H1 (cell line): Measurements from ENCODE around the gene BRPF1. TPM values are rescaled to one million over a fixed set of nuclear protein-coding genes. Genes with fewer than 3 reads are reported as not detected.
A peak's percentile ranks its signal among the peaks of the same experiment; 100 is the strongest.

Experiments
- CTCF ChIA-PET: fragments of 300-600 bp; sonication (Branson Sonifier 250); formaldehyde crosslinking; loops from one replicate; lab custom pipeline; 2021; ENCODE audit not compliant: partially characterized antibody; lab: Charles Lee
- POLR2A ChIA-PET: fragments of 300-600 bp; sonication (Branson Sonifier 250); formaldehyde crosslinking; loops from one replicate; lab custom pipeline; 2021; ENCODE audit warnings: inconsistent platforms; ENCODE audit not compliant: partially characterized antibody; lab: Charles Lee
- DNase-seq, 2 experiments: peaks; one replicate each; pipeline versions ENCODE4 v3.0.0 to v3.0.0-alpha.2; 2010 to 2022; ENCODE audit warnings: low spot score in 2 of 2, low read depth in 1 of 2, mixed read lengths in 1 of 2
- FAIRE-seq: peaks from 2 replicates; lab custom pipeline; 2011; peaks lifted over from hg19 to GRCh38; lab: Jason Lieb, UNC
- H2AFZ ChIP-seq: 2 replicates; pipeline ENCODE4 v1.8.1; 2012; ENCODE audit warnings: low read length, inconsistent platforms
- H2AK5ac ChIP-seq: 2 replicates; pipeline ENCODE4 v1.6.1; 2013; ENCODE audit warnings: low read depth, low read length
- H2BK120ac ChIP-seq: replicated peaks from 2 replicates; pipeline ENCODE3; 2013; ENCODE audit warnings: low read depth, low read length, inconsistent platforms
- H2BK12ac ChIP-seq: 2 replicates; pipeline ENCODE4 v1.6.1; 2013; ENCODE audit warnings: low read depth, low read length
- H2BK15ac ChIP-seq: 2 replicates; pipeline ENCODE4 v1.6.1; 2013; ENCODE audit warnings: low read length
- H2BK20ac ChIP-seq: 2 replicates; pipeline ENCODE4 v1.6.1; 2013; ENCODE audit warnings: low read length
- H2BK5ac ChIP-seq: 2 replicates; pipeline ENCODE4 v1.6.1; 2013; ENCODE audit warnings: low read depth, low read length
- H3K14ac ChIP-seq: 2 replicates; pipeline ENCODE4 v1.6.1; 2013; ENCODE audit warnings: inconsistent platforms; ENCODE audit not compliant: insufficient read length
- H3K18ac ChIP-seq: 2 replicates; pipeline ENCODE4 v1.6.1; 2013; ENCODE audit warnings: low read length; ENCODE audit errors: extremely low read depth
- H3K23ac ChIP-seq: 2 replicates; pipeline ENCODE4 v1.6.1; 2013; ENCODE audit warnings: inconsistent platforms; ENCODE audit not compliant: insufficient read length
- H3K23me2 ChIP-seq: 2 replicates; pipeline ENCODE4 v1.6.1; 2013; ENCODE audit warnings: low read depth, low read length
- H3K27ac ChIP-seq: 2 replicates; pipeline ENCODE4 v1.6.1; 2011; ENCODE audit warnings: low read depth, low read length, inconsistent platforms
- H3K27me3 ChIP-seq, 4 experiments: replicated peaks in 1 of 4; 1 replicate in 1 of 4; 2 replicates in 3 of 4; pipeline versions ENCODE4 v1.6.1 to v1.8.1; 2011 to 2013; ENCODE audit warnings: low read length in 3 of 4, mild to moderate bottlenecking in 3 of 4, inconsistent platforms in 2 of 4, mixed read lengths in 2 of 4, moderate library complexity in 1 of 4; ENCODE audit not compliant: control insufficient read depth in 3 of 4, insufficient read depth in 3 of 4; ENCODE audit errors: extremely low read depth in 1 of 4
- H3K36me3 ChIP-seq, 4 experiments: 2 replicates each; pipeline versions ENCODE4 v1.6.1 to v1.8.1; 2011 to 2013; ENCODE audit warnings: mild to moderate bottlenecking in 4 of 4, low read length in 3 of 4, moderate library complexity in 2 of 4, control low read depth in 1 of 4, inconsistent platforms in 1 of 4; ENCODE audit not compliant: insufficient read depth in 4 of 4, control insufficient read depth in 2 of 4
- H3K4ac ChIP-seq: replicated peaks from 2 replicates; pipeline ENCODE3; 2013; ENCODE audit warnings: low read length, low read depth, mixed read lengths, inconsistent platforms; ENCODE audit not compliant: insufficient read length
- H3K4me1 ChIP-seq, 4 experiments: replicated peaks in 1 of 4; 1 replicate in 1 of 4; 2 replicates in 3 of 4; pipeline versions ENCODE4 v1.6.1 to v1.8.1; 2011 to 2013; ENCODE audit warnings: low read length in 3 of 4, inconsistent platforms in 2 of 4, mixed read lengths in 1 of 4; ENCODE audit not compliant: insufficient read depth in 4 of 4, control insufficient read depth in 3 of 4
- H3K4me2 ChIP-seq, 2 experiments: 2 replicates each; pipeline versions ENCODE4 v1.6.1 to v1.8.1; 2011 to 2013; ENCODE audit warnings: low read depth in 2 of 2, low read length in 2 of 2, control low read depth in 1 of 2, inconsistent platforms in 1 of 2, mild to moderate bottlenecking in 1 of 2; ENCODE audit not compliant: insufficient read depth in 1 of 2
- H3K4me3 ChIP-seq, 4 experiments: fragments of 200-600, 300-600 bp in 1 of 4; sonication (generic), shearing (Covaris generic), sonication (Bioruptor Twin) in 1 of 4; 2 replicates each; pipeline versions ENCODE4 v1.5.1 to v1.8.1; 2011 to 2016; ENCODE audit warnings: low read length in 4 of 4, low read depth in 3 of 4, control low read depth in 2 of 4, inconsistent platforms in 2 of 4, mild to moderate bottlenecking in 2 of 4, mixed read lengths in 1 of 4, moderate library complexity in 1 of 4; ENCODE audit not compliant: insufficient read depth in 2 of 4; ENCODE audit errors: extremely low read depth in 1 of 4
- H3K56ac ChIP-seq: replicated peaks from 2 replicates; pipeline ENCODE3; 2013; ENCODE audit warnings: low read depth, mild to moderate bottlenecking, mixed read lengths, low read length, inconsistent platforms; ENCODE audit not compliant: insufficient read length
- H3K79me1 ChIP-seq: 2 replicates; pipeline ENCODE4 v1.6.1; 2013; ENCODE audit warnings: low read depth, low read length, control low read depth
- H3K79me2 ChIP-seq, 2 experiments: 2 replicates each; pipeline versions ENCODE4 v1.6.1 to v1.8.1; 2012 to 2013; ENCODE audit warnings: low read length in 2 of 2, mild to moderate bottlenecking in 2 of 2, inconsistent platforms in 1 of 2; ENCODE audit not compliant: insufficient read depth in 2 of 2, control insufficient read depth in 1 of 2
- H3K9ac ChIP-seq, 4 experiments: replicated peaks in 1 of 4; 1 replicate in 1 of 4; 2 replicates in 3 of 4; pipeline versions ENCODE4 v1.6.1 to v1.8.1; 2011 to 2013; ENCODE audit warnings: low read depth in 3 of 4, low read length in 3 of 4, control low read depth in 2 of 4, mild to moderate bottlenecking in 2 of 4, moderate library complexity in 2 of 4, inconsistent platforms in 1 of 4; ENCODE audit errors: extremely low read depth in 1 of 4
- H3K9me3 ChIP-seq, 2 experiments: 2 replicates each; pipeline versions ENCODE4 v1.6.1 to v1.8.1; 2012 to 2013; ENCODE audit warnings: mild to moderate bottlenecking in 2 of 2, moderate library complexity in 2 of 2, control low read depth in 1 of 2, inconsistent platforms in 1 of 2, low read depth in 1 of 2, low read length in 1 of 2, mixed read lengths in 1 of 2; ENCODE audit not compliant: insufficient read depth in 2 of 2
- H4K20me1 ChIP-seq, 2 experiments: replicated peaks in 1 of 2; 2 replicates each; pipeline versions ENCODE3 to v1.8.1; 2011 to 2013; ENCODE audit warnings: inconsistent platforms in 2 of 2, low read length in 2 of 2, mild to moderate bottlenecking in 1 of 2; ENCODE audit not compliant: insufficient read depth in 2 of 2, control insufficient read depth in 1 of 2
- H4K5ac ChIP-seq: 2 replicates; pipeline ENCODE4 v1.6.1; 2013; ENCODE audit warnings: low read length, low read depth, mixed read lengths, inconsistent platforms; ENCODE audit not compliant: insufficient read length
- H4K8ac ChIP-seq: 2 replicates; pipeline ENCODE4 v1.8.0; 2013; ENCODE audit warnings: mild to moderate bottlenecking, moderate library complexity, low read length, inconsistent platforms; ENCODE audit not compliant: insufficient read depth; ENCODE audit errors: extremely low read depth
- H4K91ac ChIP-seq: replicated peaks from 2 replicates; pipeline ENCODE3; 2013; ENCODE audit warnings: low read length, mixed read lengths, inconsistent platforms; ENCODE audit not compliant: insufficient read length
- CHD2 ChIP-seq: IDR thresholded peaks from 2 replicates; pipeline ENCODE4 v1.6.1; 2012; ENCODE audit warnings: low read length, improper control_type of control experiment
- HDAC2 ChIP-seq, 2 experiments: fragments of 300-600 bp in 1 of 2; sonication (generic) in 1 of 2; IDR thresholded peaks; 2 replicates each; pipeline ENCODE4 v1.6.1; 2011 to 2012; ENCODE audit warnings: low read depth in 2 of 2, low read length in 2 of 2, mild to moderate bottlenecking in 2 of 2, moderate library complexity in 2 of 2, borderline replicate concordance in 1 of 2, inconsistent platforms in 1 of 2
- KDM1A ChIP-seq: fragments of 200-600, 300-600 bp; sonication (generic); IDR thresholded peaks from 2 replicates; pipeline ENCODE4 v1.7.1; 2016; ENCODE audit warnings: mild to moderate bottlenecking, low read length, borderline replicate concordance
- SAP30 ChIP-seq: fragments of 300-600 bp; sonication (generic); IDR thresholded peaks from 2 replicates; pipeline ENCODE4 v1.7.1; 2012; ENCODE audit warnings: low read length, moderate library complexity, mild to moderate bottlenecking, inconsistent platforms; ENCODE audit not compliant: insufficient read depth, insufficient replicate concordance
- WGBS, 2 experiments: shearing (Covaris generic) in 1 of 2; methylation state at CpG; one replicate each; pipeline versions ENCODE4 v1.1.6 to v1.1.7; 2013 to 2015; ENCODE audit warnings: low lambda C conversion rate in 2 of 2, mixed read lengths in 2 of 2, inconsistent platforms in 1 of 2, low coverage in 1 of 2, missing lambda C conversion rate in 1 of 2; ENCODE audit not compliant: insufficient replicate concordance in 2 of 2, insufficient coverage in 1 of 2, insufficient read length in 1 of 2; ENCODE audit errors: extremely low coverage in 1 of 2, missing lambda C conversion rate in 1 of 2; 5-methylcytosine and 5-hydroxymethylcytosine counted together
- polyA plus RNA-seq, 7 experiments: library from polyadenylated mRNA; depleted of rRNA in 3 of 7; stranded (reverse) in 5 of 7; unstranded in 2 of 7; fragments of >200 nt in 5 of 7; fragments of 200-250 nt in 2 of 7; gene quantifications; 1 replicate in 5 of 7; 2 replicates in 1 of 7; 4 replicates in 1 of 7; pipeline versions ENCODE4 v1.2.1 to v1.2.3, GENCODE V29; 2011 to 2013; ENCODE audit warnings: missing spikeins in 2 of 7, mixed read lengths in 2 of 7
- total RNA-seq: library from RNA; stranded (reverse); fragmentation: NEBNext Ultra II Directional; extraction: Animal tissue kit (Norgen Biotek cat#: 25700); gene quantifications from 2 replicates; pipeline ENCODE4 v1.2.1, GENCODE V29; 2021

Gene BRPF1
- total and polyA plus RNA-seq, 2 of the 8 experiments (the other 6 are each of a cell fraction or from before 2014, with no cell fraction given): 11.3 to 21.7 TPM

GRCh38 chr3:9769426-9770275 lies 38.1 kb downstream of the BRPF1 start, which contains the start of gene CAMK1:
Gene CAMK1 (minus strand): TSS chr3:9769947. CDS start chr3:9767749, 2,198 bp downstream.
- CTCF ChIA-PET: interaction anchor here (0.9 to 1.6 kb wide), 3 partner anchors 12 to 17 kb away, joined by 3 to 5 read pairs (median 3); no protein-coding TSS in a partner anchor
- TF ChIP-seq KDM1A: no peak
- no peak for TF ChIP-seq SAP30
- no peak for TF ChIP-seq CHD2
- TF ChIP-seq HDAC2 (IDR thresholded peaks at IDR 0.05; ENCODE audit: borderline replicate concordance in 1 of 2, low read depth in 2 of 2, low read length in 2 of 2): peak in 1 of 2 experiments; percentile 77; a peak in 1 of 4 replicates

More at GRCh38 chr3:9769426-9770275, 38.1 kb downstream of the BRPF1 start, which contains the start of gene CAMK1:
- Histone ChIP-seq H4K20me1 (peaks cover 0 to 3% of the 10 kb centered on the region in 2 experiments), H2BK12ac (no peak within 1 kb of the TSS), H3K14ac (no peak within 1 kb of the TSS), H2AFZ (peak within 1 kb of the TSS; percentile 57; the same call in 1 of the 2 replicates), H3K4me3 (peak within 1 kb of the TSS; percentile 50 to 68 (median 52)), H4K91ac (peak within 1 kb of the TSS; percentile 35), H3K56ac (no peak within 1 kb of the TSS), H3K79me2 (no peaks in the 10 kb centered on the region), H2BK15ac (no peak within 1 kb of the TSS), H3K9me3 (no peaks in the 10 kb centered on the region), H3K23ac (no peak within 1 kb of the TSS), H3K18ac (no peak within 1 kb of the TSS; the same call in none of the 2 replicates), H3K36me3 (no peaks in the 10 kb centered on the region), H2BK5ac (no peak within 1 kb of the TSS), H4K8ac (no peak within 1 kb of the TSS; the same call in 1 of the 2 replicates), H2BK20ac (no peak within 1 kb of the TSS), H3K23me2 (peaks cover 7% of the 10 kb centered on the region), H3K27ac (no peak within 1 kb of the TSS), H3K4me2 (peak within 1 kb of the TSS; percentile 69 to 79), H3K4me1 (peaks cover 0 to 10% (median 2%) of the 10 kb centered on the region in 4 experiments; a peak in 1 of 7 replicates), H3K4ac (no peak within 1 kb of the TSS), H4K5ac (no peak within 1 kb of the TSS), H2AK5ac (no peak within 1 kb of the TSS), H3K9ac (peak within 1 kb of the TSS in 3 of 4 experiments; percentile 6 to 67 (median 21); a peak in 5 of 7 replicates), H3K79me1 (no peaks in the 10 kb centered on the region), H2BK120ac (no peak within 1 kb of the TSS), H3K27me3 (peaks cover 1 to 28% (median 23%) of the 10 kb centered on the region in 4 experiments; a peak in 6 of 7 replicates)
- 15% methylated on average over 45 of the region's 49 CpGs; no CpG with 5 or more reads in 1 of the 2 experiments for WGBS, 2 experiments
- FAIRE-seq: no peak
- peak in 1 of 2 experiments; percentile 85 for DNase-seq
- POLR2A ChIA-PET: interaction anchor here (0.6 to 5.2 kb wide), 9 partner anchors 8 to 256 kb away, joined by 3 to 43 read pairs (median 4); partner anchors contain the start of genes ARPC4, FANCD2, OGG1 and TADA3
